Ovary (tissue), 9 donors: ENCODE results near the gene HMX2. TPM values are rescaled to one million over a fixed set of nuclear protein-coding genes. Genes with fewer than 3 reads are reported as not detected.

Experiments used
- DNase-seq, 5 donors: peaks; one replicate each; pipeline ENCODE4 v3.0.0-alpha.2; 2019 to 2020
- H3K27ac ChIP-seq, 2 donors: fragments of 200-600 bp; one replicate each; pipeline versions ENCODE4 v1.5.1 to v1.8.0; 2019 to 2022
- H3K27me3 ChIP-seq: fragments of 200-600 bp; one replicate; pipeline ENCODE4 v1.8.0; 2022
- H3K36me3 ChIP-seq: fragments of 200-600 bp; sonication (generic); one replicate; pipeline ENCODE4 v1.5.1; 2019
- H3K4me1 ChIP-seq: one replicate; pipeline ENCODE4 v1.8.1; 2013; ENCODE audit warnings: mild to moderate bottlenecking, moderate library complexity; ENCODE audit not compliant: insufficient read depth
- H3K4me3 ChIP-seq: fragments of 200-600 bp; sonication (generic); one replicate; pipeline ENCODE4 v1.5.1; 2017
- H3K9me3 ChIP-seq, 2 donors: fragments of 200-600 bp in 1 of 2; sonication (generic) in 1 of 2; one replicate each; pipeline versions ENCODE4 v1.5.1 to v1.8.1; 2013 to 2019; ENCODE audit warnings: mild to moderate bottlenecking in 1 of 2, moderate library complexity in 1 of 2
- EP300 ChIP-seq: sonication (generic); formaldehyde crosslinking; IDR thresholded peaks from one replicate; pipeline ENCODE4 v1.6.1; 2017; ENCODE audit warnings: antibody characterized with exemption
- POLR2A ChIP-seq: fragments of 450-650 bp; IDR thresholded peaks from one replicate; pipeline ENCODE4 v1.6.1; 2017; ENCODE audit warnings: antibody characterized with exemption, mild to moderate bottlenecking, moderate library complexity
- WGBS, 3 donors: extraction: QIAGEN DNeasy Blood & Tissue Kit in 1 of 3; methylation state at CpG; one replicate each; pipeline versions ENCODE4 v1.1.5 to v1.1.7; 2013 to 2017; 5-methylcytosine and 5-hydroxymethylcytosine counted together
- intact Hi-C, 4 donors: fragments of 100-400 bp; cut with DNase I; formaldehyde crosslinking; loops; one replicate each; pipeline versions ENCODE4 v1.11.0 to v1.15.1; 2022 to 2023
- polyA plus RNA-seq, 2 donors: library from polyadenylated mRNA; stranded (reverse); fragments of 200-250 nt in 1 of 2; fragments of 350-450 nt in 1 of 2; fragmentation: Illumina TruSeq in 1 of 2; extraction: RNeasy Lipid Tissue Mini Kit (QIAGEN cat#74804) in 1 of 2; gene quantifications; one replicate each; pipeline ENCODE4 v1.2.3, GENCODE V29; 2013 to 2014
- total RNA-seq, 7 donors: library from RNA; depleted of rRNA in 2 of 7; stranded (reverse); fragments of >200 nt in 2 of 7; fragmentation: NEBNext Ultra II Directional in 3 of 7; extraction: Animal tissue kit (Norgen Biotek cat#: 25700) in 3 of 7; gene quantifications; one replicate each; pipeline versions ENCODE4 v1.1.0 to v1.2.4, GENCODE V29; 2016 to 2023
- TF ChIP-seq, protein P1 (sequence below), 3 donors: fragments of 450-650 bp in 2 of 3; fragments of 200-600 bp in 1 of 3; IDR thresholded peaks; one replicate each; pipeline versions ENCODE4 v1.5.1 to v1.8.0; 2016 to 2022; ENCODE audit warnings: antibody characterized with exemption in 3 of 3, mild to moderate bottlenecking in 1 of 3
- donor health status: DM: no; HTN: no; CAD: no; lungs with moderate emphysema.
- donor health status: DM: no; HTN: no; CAD: no.
- donor health status: Bipolar disorder and iron deficiency.
- donor health status: DM: yes; HTN: yes; CAD: no.
- donor health status: DM: no; HTN: no; CAD: no.
- donor health status: DM: yes; HTN: yes; CAD: no.

HMX2 gene
- total and polyA plus RNA-seq, 9 donors, result not detected

DNA sequence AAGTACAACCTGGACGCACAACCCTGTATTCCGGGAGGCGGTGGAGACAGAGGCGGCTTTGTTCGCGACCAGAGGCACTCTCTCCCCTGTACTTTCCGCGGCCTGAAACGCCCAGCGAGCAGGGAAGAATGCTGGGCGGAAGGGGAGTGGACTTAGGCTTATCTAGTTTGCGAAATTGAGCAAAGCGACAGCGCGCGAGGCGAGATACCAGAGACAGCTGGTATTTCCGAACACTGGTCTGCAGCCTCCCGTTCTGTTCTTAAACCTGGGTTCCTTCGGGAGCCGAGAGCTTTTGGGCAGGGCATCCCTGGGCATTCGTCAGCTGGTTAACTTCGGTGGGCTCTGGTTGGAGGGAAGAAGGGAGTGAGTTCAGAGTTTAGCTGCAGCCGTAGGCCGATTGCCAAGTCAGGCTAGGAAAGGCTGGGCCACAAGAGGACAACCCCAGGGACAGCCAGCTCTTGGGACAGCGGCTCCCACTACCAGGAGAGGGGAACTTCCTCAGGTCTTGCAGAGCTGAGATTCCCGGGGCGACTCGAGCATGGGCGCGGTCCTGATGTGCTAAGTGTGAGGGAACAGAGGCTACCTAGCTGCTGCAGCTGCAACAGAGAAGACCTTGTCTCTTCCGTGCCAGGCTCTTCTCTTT, 8.3 kb upstream of the HMX2 start:
- Histone ChIP-seq H3K9me3 (no peaks in the 10 kb centered on the region), H3K4me1 (peaks cover 12% of the 10 kb centered on the region), H3K4me3 (no peak overlapping the region), H3K27me3 (peaks cover 22% of the 10 kb centered on the region), H3K27ac (no peak overlapping the region), H3K36me3 (no peaks in the 10 kb centered on the region)
- no peak for DNase-seq
- WGBS, 3 donors, result 4 to 6% (median 4%) methylated on average over 32 of the region's 32 CpGs
- TF ChIP-seq POLR2A, result no peak
- TF ChIP-seq, protein P1, sequence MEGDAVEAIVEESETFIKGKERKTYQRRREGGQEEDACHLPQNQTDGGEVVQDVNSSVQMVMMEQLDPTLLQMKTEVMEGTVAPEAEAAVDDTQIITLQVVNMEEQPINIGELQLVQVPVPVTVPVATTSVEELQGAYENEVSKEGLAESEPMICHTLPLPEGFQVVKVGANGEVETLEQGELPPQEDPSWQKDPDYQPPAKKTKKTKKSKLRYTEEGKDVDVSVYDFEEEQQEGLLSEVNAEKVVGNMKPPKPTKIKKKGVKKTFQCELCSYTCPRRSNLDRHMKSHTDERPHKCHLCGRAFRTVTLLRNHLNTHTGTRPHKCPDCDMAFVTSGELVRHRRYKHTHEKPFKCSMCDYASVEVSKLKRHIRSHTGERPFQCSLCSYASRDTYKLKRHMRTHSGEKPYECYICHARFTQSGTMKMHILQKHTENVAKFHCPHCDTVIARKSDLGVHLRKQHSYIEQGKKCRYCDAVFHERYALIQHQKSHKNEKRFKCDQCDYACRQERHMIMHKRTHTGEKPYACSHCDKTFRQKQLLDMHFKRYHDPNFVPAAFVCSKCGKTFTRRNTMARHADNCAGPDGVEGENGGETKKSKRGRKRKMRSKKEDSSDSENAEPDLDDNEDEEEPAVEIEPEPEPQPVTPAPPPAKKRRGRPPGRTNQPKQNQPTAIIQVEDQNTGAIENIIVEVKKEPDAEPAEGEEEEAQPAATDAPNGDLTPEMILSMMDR (IDR thresholded peaks at IDR 0.05), result no peak
- no peak for TF ChIP-seq EP300
- intact Hi-C loops, result loop anchor here in 2 of 4 donors (10.0 kb wide), 2 partner anchors 415 to 825 kb away; no protein-coding TSS in a partner anchor

DNA sequence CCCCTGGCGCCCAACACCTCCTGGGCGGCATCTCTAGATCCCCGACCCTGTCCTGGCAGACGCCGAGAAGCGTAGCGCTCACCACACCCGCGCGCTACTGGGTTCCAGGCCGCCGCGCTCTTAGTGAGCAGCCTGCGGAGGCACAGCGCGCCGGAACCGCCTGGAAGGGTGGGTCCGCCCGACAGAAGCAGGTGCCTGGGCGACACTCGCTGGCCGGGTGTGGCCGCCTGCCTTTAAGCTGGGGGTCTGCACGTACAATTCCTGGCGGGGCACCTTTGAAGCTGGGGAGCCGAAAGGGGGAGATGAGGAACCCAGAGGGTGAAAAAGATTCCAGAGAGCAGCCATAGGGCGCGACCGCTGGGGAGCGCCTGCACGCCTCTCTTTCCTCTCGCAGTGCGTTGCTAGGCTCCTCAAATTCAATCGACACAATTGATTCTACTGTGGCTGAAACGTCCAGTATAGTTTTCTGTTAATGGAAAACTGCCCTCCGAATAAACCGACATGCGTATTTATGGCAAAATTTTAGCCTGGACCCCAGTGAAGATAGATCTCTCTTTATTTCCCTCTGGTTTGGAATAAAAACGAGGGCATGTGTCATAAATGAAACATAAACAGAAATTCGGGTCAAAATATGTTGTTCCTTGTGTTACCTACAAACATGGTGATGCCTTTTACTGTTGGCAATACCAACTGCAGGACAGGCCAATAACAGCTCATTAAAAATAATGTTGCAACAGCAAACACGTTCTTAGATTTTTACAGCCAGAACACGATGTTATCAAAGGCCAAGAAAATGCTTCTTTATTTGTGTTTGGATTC, 7.6 kb upstream of the HMX2 start:
- Histone ChIP-seq H3K27me3 (peaks cover 16% of the 10 kb centered on the region), H3K4me3 (no peak overlapping the region), H3K4me1 (peaks cover 12% of the 10 kb centered on the region), H3K27ac (no peak overlapping the region), H3K36me3 (no peaks in the 10 kb centered on the region), H3K9me3 (no peaks in the 10 kb centered on the region)
- no peak for DNase-seq
- 4 to 5% (median 4%) methylated on average over 43 of the region's 43 CpGs for WGBS, 3 donors
- no peak for TF ChIP-seq EP300
- TF ChIP-seq POLR2A, result no peak
- TF ChIP-seq, protein P1 (IDR thresholded peaks at IDR 0.05), result no peak
- intact Hi-C loops, result no loop called here

DNA sequence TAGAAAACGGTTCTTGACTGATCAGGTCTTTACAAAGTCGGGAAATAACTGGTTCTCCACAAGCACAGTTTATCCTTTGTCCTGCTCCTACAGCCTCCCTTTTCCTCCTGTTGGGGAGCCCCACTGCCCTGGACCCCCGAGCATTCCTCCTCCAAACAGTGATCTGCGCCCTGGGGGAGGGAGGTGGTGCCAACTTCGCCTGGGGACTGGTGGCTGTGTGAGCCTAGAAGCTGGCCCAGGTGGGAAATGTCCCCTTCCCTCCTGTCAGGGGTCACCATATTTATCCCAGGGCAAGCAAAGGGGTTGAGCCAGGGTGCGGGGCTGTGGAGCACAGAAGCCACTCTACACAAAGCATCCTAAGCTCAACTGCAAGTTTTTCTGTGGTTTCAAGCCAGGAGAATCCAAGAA, 6.9 kb upstream of the HMX2 start:
- Histone ChIP-seq H3K27me3 (peaks cover 13% of the 10 kb centered on the region), H3K9me3 (no peaks in the 10 kb centered on the region), H3K36me3 (no peaks in the 10 kb centered on the region), H3K4me1 (peaks cover 9% of the 10 kb centered on the region), H3K27ac (no peak overlapping the region), H3K4me3 (no peak overlapping the region)
- 2 to 4% (median 4%) methylated on average over 6 of the region's 6 CpGs for WGBS, 3 donors
- TF ChIP-seq, protein P1 (IDR thresholded peaks at IDR 0.05), result no peak
- TF ChIP-seq POLR2A, result no peak
- no peak for TF ChIP-seq EP300
- intact Hi-C loops, result no loop called here
- DNase-seq, result no peak

DNA sequence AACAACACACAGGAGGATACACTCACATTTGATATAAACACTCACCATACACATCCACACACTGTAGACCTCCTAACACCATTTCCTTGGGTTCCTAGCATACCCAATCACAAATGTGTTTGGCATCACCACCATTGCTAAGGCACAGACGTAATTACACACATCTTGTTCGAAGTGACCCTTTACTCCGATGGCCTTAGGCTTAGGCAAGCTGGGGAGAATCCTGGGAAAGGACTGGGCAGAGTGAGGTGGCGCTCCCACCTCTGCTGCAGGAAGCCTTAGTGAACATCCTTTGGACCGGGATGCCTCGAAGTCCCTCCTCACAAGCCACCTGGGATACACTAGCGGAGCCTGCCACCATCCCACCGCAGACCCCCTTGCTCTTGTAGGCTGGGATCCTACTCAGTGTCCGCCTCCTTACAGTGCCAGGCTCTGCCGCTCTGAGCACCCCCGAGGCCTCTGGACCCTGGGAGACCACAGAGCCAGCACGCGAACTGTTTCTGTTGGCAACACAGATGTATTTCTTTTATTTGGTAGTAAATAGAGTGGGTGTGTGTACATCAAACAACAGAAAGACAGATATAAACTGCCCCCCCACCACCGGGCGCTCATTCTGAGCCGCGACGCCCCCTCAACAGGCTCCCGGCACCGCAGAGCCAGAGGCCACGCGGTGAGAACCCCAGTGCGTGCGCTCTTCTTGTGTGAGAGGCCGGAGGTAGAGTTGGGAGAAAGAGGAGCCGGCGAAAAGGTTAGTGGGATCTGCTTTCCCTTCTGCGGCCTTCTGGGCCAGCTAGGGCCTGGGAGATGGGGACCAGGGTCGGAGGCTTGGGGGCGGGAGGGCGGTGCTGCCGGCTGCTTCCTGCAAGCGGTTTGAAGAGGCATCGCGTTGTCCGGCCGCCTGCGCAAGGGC, 5.9 kb upstream of the HMX2 start:
- Histone ChIP-seq H3K27ac (no peak overlapping the region), H3K4me1 (peaks cover 4% of the 10 kb centered on the region), H3K9me3 (no peaks in the 10 kb centered on the region), H3K4me3 (no peak overlapping the region), H3K36me3 (no peaks in the 10 kb centered on the region), H3K27me3 (peaks cover 17% of the 10 kb centered on the region)
- no peak for TF ChIP-seq EP300
- no peak for TF ChIP-seq POLR2A
- TF ChIP-seq, protein P1 (IDR thresholded peaks at IDR 0.05), result no peak
- DNase-seq, result no peak
- intact Hi-C loops, result no loop called here
- 5 to 6% (median 6%) methylated on average over 30 to 38 of the region's 38 CpGs for WGBS, 3 donors
